NT2/D1 (cell line): ENCODE results near the gene NUP153.

Source experiments
- SUZ12 ChIP-seq: IDR thresholded peaks from 2 replicates; pipeline ENCODE4 v1.6.1; 2011; ENCODE audit not compliant: insufficient read length, insufficient read depth; ENCODE audit errors: extremely low read depth
- YY1 ChIP-seq: IDR thresholded peaks from 2 replicates; pipeline ENCODE4 v1.6.1; 2011; ENCODE audit not compliant: insufficient read length, insufficient read depth
- ZNF274 ChIP-seq: IDR thresholded peaks from 2 replicates; pipeline ENCODE4 v1.6.1; 2011; ENCODE audit warnings: mild to moderate bottlenecking, low read depth, low read length

GRCh38 chr6:17656644-17657043 is 50.1 kb downstream of the NUP153 start:
- no peak for TF ChIP-seq SUZ12
- TF ChIP-seq ZNF274: no peak
- no peak for TF ChIP-seq YY1
